GM19025 (cell line): ENCODE measurements around the gene NFAT5.
"Not testable (repeated sequence)": the region's sequence is repeated elsewhere in the genome, so short reads cannot be mapped to it uniquely, and the experiment has no call there.

Source experiments
- ATAC-seq: cut with Tn5 transposase; IDR thresholded peaks from one replicate; pipeline ENCODE4 v1.9.1; 2021; ENCODE audit warnings: mild to moderate bottlenecking, low read depth, moderate library complexity; ENCODE audit not compliant: unreplicated experiment

Gene NFAT5

GRCh38 chr16:69546663-69547062 lies 19.1 kb upstream of the NFAT5 start:
- not testable (repeated sequence) for ATAC-seq

- no peak for ATAC-seq
Observed at GRCh38 chr16:69553332-69553731, 12.4 kb upstream of the NFAT5 start.

GRCh38 chr16:69554495-69554894 lies 11.3 kb upstream of the NFAT5 start:
- ATAC-seq, result no peak

- ATAC-seq, result no peak
Observed at GRCh38 chr16:69555437-69555836, 10.3 kb upstream of the NFAT5 start.

- ATAC-seq, result no peak
Observed at GRCh38 chr16:69555867-69556266, 9.9 kb upstream of the NFAT5 start.

- no peak for ATAC-seq
Observed at GRCh38 chr16:69559164-69559563, 6.6 kb upstream of the NFAT5 start.

- ATAC-seq, result not testable (repeated sequence)
Observed at GRCh38 chr16:69561367-69561766, 4.4 kb upstream of the NFAT5 start.

- ATAC-seq, result no peak
Observed at GRCh38 chr16:69561901-69562300, 3.9 kb upstream of the NFAT5 start.

GRCh38 chr16:69562813-69563212 lies 3.0 kb upstream of the NFAT5 start:
- ATAC-seq, result no peak

GRCh38 chr16:69563605-69564580 lies 1.9 kb upstream of the NFAT5 start:
- peak; percentile 48 for ATAC-seq

GRCh38 chr16:69564845-69565670 lies 708 bp upstream of the NFAT5 start:
- peak; percentile 21 for ATAC-seq

- peak; percentile 14 for ATAC-seq
Observed at GRCh38 chr16:69566240-69566980, 644 bp downstream of the NFAT5 start.

GRCh38 chr16:69566981-69567680 lies 1.4 kb downstream of the NFAT5 start:
- no peak for ATAC-seq

GRCh38 chr16:69568676-69569075 lies 2.9 kb downstream of the NFAT5 start:
- no peak for ATAC-seq

GRCh38 chr16:69578771-69579170 lies 13.0 kb downstream of the NFAT5 start:
- not testable (repeated sequence) for ATAC-seq

GRCh38 chr16:69579783-69580481 lies 14.2 kb downstream of the NFAT5 start:
- ATAC-seq, result no peak

GRCh38 chr16:69581297-69581696 lies 15.5 kb downstream of the NFAT5 start:
- ATAC-seq, result no peak

- not testable (repeated sequence) for ATAC-seq
Observed at GRCh38 chr16:69584493-69584892, 18.7 kb downstream of the NFAT5 start.
